ENCODE data around the gene OCIAD1.

DNA sequence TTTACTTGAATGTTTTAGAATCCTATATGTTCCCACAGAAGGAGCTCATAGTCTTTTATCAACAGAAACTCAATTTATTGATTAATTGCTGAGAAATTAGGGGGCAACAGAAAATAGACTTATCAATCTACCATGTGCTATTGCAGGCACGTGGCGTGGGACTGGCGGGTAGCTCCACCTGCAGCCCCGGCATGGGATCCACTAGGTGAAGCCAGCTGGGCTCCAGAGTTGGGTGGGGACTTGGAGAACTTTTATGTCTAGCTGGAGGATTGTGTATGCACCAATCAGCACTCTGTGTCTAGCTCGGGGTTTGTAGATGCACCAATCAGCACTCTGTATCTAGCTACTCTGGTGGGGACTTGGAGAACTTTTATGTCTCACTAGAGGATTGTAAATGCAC, 3.3 kb upstream of the OCIAD1 start:
- TF ChIP-seq, protein P1, sequence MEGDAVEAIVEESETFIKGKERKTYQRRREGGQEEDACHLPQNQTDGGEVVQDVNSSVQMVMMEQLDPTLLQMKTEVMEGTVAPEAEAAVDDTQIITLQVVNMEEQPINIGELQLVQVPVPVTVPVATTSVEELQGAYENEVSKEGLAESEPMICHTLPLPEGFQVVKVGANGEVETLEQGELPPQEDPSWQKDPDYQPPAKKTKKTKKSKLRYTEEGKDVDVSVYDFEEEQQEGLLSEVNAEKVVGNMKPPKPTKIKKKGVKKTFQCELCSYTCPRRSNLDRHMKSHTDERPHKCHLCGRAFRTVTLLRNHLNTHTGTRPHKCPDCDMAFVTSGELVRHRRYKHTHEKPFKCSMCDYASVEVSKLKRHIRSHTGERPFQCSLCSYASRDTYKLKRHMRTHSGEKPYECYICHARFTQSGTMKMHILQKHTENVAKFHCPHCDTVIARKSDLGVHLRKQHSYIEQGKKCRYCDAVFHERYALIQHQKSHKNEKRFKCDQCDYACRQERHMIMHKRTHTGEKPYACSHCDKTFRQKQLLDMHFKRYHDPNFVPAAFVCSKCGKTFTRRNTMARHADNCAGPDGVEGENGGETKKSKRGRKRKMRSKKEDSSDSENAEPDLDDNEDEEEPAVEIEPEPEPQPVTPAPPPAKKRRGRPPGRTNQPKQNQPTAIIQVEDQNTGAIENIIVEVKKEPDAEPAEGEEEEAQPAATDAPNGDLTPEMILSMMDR (IDR thresholded peaks at IDR 0.05): no peak
- TF ChIP-seq POLR2AphosphoS5 (IDR thresholded peaks at IDR 0.05): no peak
- no peak for TF ChIP-seq POLR2A (IDR thresholded peaks at IDR 0.05)

Measured in breast epithelium (tissue), 3 donors.